Kidney epithelial cell (primary cell): ENCODE measurements around the gene SELENOS. TPM values are rescaled to one million over a fixed set of nuclear protein-coding genes. Genes with fewer than 3 reads are reported as not detected.

Experiments
- DNase-seq: peaks from one replicate; pipeline ENCODE4 v3.0.0-alpha.2; 2010; ENCODE audit warnings: low read depth
- H3K27me3 ChIP-seq: 2 replicates; pipeline ENCODE4 v1.6.0; 2011; ENCODE audit warnings: low read length; ENCODE audit not compliant: control insufficient read depth, insufficient read depth
- H3K36me3 ChIP-seq: 2 replicates; pipeline ENCODE4 v1.5.1; 2011; ENCODE audit warnings: low read length; ENCODE audit not compliant: control insufficient read depth, insufficient read depth
- H3K4me3 ChIP-seq: 2 replicates; pipeline ENCODE4 v1.5.1; 2011; ENCODE audit warnings: low read depth, mild to moderate bottlenecking, control low read depth, low read length
- total RNA-seq: library from RNA; depleted of rRNA; stranded (reverse); fragments of >200 nt; gene quantifications from 2 replicates; pipeline ENCODE4 v1.2.3, GENCODE V29; 2015
- TF ChIP-seq, protein P1 (sequence below): IDR thresholded peaks from 2 replicates; pipeline ENCODE4 v1.5.1; 2011; ENCODE audit warnings: mild to moderate bottlenecking, moderate library complexity, low read length, control low read depth, inconsistent platforms; ENCODE audit not compliant: insufficient read depth, poor library complexity, severe bottlenecking

Gene SELENOS
- total RNA-seq, 1 donor from 2014 or later = 142 TPM

DNA sequence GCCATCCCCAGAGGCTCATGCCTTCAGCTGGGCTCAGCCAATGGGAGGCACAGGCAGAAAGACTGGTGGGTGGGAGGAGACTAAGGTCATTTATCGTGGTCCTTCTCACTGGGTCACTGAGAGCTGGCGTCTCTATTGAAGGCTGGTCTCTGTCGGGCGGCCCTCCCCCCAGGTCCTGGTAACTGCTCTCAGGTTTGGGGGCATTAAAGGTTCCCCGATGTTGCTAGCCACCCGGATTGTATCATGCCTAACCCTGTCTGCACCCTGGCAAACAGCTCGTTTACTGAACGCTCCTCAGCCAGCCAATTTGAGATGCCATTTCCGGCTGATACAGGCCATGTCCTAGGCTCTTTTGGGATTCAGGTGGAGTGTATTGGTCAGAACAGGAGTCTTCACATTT, 10.5 kb downstream of the SELENOS start:
- no peak for DNase-seq
- H3K4me3 ChIP-seq = no peak overlapping the region
- no peaks in the 10 kb centered on the region for H3K27me3 ChIP-seq
- TF ChIP-seq, protein P1, sequence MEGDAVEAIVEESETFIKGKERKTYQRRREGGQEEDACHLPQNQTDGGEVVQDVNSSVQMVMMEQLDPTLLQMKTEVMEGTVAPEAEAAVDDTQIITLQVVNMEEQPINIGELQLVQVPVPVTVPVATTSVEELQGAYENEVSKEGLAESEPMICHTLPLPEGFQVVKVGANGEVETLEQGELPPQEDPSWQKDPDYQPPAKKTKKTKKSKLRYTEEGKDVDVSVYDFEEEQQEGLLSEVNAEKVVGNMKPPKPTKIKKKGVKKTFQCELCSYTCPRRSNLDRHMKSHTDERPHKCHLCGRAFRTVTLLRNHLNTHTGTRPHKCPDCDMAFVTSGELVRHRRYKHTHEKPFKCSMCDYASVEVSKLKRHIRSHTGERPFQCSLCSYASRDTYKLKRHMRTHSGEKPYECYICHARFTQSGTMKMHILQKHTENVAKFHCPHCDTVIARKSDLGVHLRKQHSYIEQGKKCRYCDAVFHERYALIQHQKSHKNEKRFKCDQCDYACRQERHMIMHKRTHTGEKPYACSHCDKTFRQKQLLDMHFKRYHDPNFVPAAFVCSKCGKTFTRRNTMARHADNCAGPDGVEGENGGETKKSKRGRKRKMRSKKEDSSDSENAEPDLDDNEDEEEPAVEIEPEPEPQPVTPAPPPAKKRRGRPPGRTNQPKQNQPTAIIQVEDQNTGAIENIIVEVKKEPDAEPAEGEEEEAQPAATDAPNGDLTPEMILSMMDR = no peak
- H3K36me3 ChIP-seq = peaks cover 1% of the 10 kb centered on the region

DNA sequence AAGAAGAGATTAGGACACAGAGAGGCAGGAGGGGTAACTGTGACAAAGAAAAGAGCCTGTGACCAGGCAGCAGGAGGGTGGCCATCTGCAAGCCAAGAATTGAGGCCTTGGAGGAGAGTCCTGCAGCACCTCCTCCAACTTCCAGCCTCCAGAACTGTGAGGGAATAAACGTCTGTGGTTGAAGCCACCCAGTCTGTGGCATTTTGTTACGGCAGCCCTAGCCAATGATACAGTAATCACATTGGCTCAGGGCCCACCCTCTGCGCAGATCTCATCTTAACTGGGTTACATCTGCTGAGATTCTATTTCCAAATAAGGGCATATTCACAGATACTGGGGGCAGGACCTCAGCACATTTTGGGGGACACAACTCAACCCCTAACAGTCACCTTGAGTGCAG, 11.3 kb downstream of the SELENOS start:
- TF ChIP-seq, protein P1 = no peak
- Histone ChIP-seq H3K36me3 (no peaks in the 10 kb centered on the region), H3K4me3 (no peak overlapping the region), H3K27me3 (no peaks in the 10 kb centered on the region)
- no peak for DNase-seq

DNA sequence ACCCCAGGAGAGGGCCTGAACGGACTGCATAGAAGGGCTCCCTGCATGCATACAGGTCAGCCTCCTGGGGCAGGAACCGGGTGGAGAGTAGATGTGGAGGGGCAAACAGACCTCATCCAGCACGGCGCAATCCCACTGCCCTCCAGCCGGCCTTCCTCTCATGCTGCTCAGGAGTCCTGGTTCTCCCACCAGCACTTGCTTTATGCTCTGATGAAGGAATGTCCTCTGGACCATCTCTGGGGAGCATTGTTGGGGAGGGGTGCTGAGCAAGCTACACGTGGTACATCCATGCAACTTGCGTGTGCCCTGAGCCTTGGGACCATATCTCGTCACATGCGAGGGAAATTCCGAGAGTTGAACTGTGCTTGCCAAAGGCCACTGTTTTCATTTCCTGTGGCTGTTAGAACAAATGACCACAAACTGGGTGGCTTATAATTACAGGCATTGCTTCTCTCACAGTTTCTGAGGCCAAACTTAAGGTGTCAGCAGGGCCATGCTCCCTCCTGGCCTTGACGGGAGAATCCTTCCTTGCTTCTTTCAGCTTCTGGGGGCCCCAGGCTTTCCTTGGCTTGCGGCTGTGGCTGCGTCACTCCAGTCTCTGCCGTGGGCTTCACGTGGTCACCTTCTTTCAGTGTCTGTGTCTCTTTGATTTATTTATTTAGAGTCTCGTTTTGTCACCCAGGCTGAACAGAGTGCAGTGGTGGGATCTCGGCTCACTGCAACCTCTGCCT, 12.2 kb downstream of the SELENOS start:
- no peak overlapping the region for H3K4me3 ChIP-seq
- TF ChIP-seq, protein P1 = no peak
- no peaks in the 10 kb centered on the region for H3K27me3 ChIP-seq
- no peak for DNase-seq
- H3K36me3 ChIP-seq = no peaks in the 10 kb centered on the region

DNA sequence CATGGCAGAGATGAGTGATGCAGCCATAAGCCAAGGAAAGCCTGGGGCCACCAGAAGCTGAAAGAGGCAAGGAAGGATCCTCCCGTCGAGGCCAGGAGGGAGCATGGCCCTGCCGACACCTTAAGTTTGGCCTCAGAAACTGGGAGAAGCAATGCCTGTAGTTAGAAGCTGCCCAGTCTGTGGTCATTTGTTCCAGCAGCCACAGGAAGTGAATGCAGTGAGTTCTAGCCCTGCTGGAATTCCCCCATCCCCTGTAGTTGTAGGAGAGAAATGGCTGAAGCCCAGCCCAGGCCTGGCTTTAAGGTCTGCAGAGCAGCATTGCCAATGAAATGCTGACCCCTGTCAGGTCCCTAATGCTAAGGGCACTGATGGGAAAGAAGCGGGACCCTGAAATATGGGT, 13.3 kb downstream of the SELENOS start:
- TF ChIP-seq, protein P1 = no peak
- DNase-seq = no peak

DNA sequence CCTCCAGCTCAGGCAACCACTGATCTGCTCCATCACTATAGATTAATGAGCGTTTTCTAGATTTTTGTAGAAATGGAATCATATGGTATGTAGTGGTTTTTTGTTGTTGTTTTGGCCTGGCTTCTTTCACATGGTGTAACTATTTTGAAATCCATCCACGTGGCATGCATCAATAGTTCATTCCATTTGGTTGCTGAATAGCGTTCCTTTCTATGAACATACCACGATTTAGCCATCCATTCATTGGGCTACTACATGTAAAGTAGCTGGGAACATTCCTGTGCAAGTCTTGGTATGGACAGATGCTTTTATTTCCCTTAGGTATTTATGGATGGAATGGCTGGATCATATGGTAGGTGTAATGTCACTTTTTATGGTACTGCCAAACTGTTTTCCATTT, 14.7 kb downstream of the SELENOS start:
- DNase-seq = no peak
- TF ChIP-seq, protein P1 = no peak
- H3K36me3 ChIP-seq = no peaks in the 10 kb centered on the region
- no peak overlapping the region for H3K4me3 ChIP-seq
- peaks cover 3% of the 10 kb centered on the region for H3K27me3 ChIP-seq

More for the DNA sequence above, 13.3 kb downstream of the SELENOS start:
- no peaks in the 10 kb centered on the region for H3K27me3 ChIP-seq
- H3K36me3 ChIP-seq = no peaks in the 10 kb centered on the region
- no peak overlapping the region for H3K4me3 ChIP-seq
